GM12874 (cell line): Measurements from ENCODE around the gene SLC25A12.

Experiments used
- CTCF ChIP-seq: IDR thresholded peaks from 2 replicates; pipeline ENCODE4 v1.5.1; 2011; ENCODE audit warnings: low read depth, mild to moderate bottlenecking, control low read depth, low read length, moderate library complexity; ENCODE audit not compliant: insufficient read depth

Gene SLC25A12

GRCh38 chr2:171788316-171788993 lies 105.6 kb downstream of the SLC25A12 start:
- no peak for TF ChIP-seq CTCF

- TF ChIP-seq CTCF: no peak
Measured at GRCh38 chr2:171787333-171788072, 106.5 kb downstream of the SLC25A12 start.

- TF ChIP-seq CTCF: no peak
Measured at GRCh38 chr2:171785450-171785849, 108.6 kb downstream of the SLC25A12 start.

- TF ChIP-seq CTCF: no peak
Measured at GRCh38 chr2:171778515-171778914, 115.5 kb downstream of the SLC25A12 start.

GRCh38 chr2:171772373-171772772 lies 121.7 kb downstream of the SLC25A12 start:
- TF ChIP-seq CTCF: no peak

GRCh38 chr2:171771463-171771862 lies 122.6 kb downstream of the SLC25A12 start:
- TF ChIP-seq CTCF: no peak

- no peak for TF ChIP-seq CTCF
Measured at GRCh38 chr2:171763602-171764001, 130.4 kb downstream of the SLC25A12 start.
